ENCODE results near the gene S100A5. TPM values are rescaled to one million over a fixed set of nuclear protein-coding genes. Genes with fewer than 3 reads are reported as not detected.

The S100A5 gene
- total and polyA plus RNA-seq, 2 of the 8 experiments (the other 6 are each of a cell fraction or from before 2014, with no cell fraction given) = not detected

GRCh38 chr1:153538315-153538821 lies 2.4 kb downstream of the S100A5 start (continued):
- TF ChIP-seq MAFK (IDR thresholded peaks at IDR 0.05; ENCODE audit: low read depth, low read length) (no peak), ASH2L (IDR thresholded peaks at IDR 0.05; ENCODE audit: low read length) (no peak), SP4 (IDR thresholded peaks at IDR 0.05; ENCODE audit: low read length) (no peak), TAF1 (IDR thresholded peaks at IDR 0.05; ENCODE audit: low read depth, low read length) (0 out of 2 replicates have a peak, but pooled peaks have one; percentile 32), BRCA1 (IDR thresholded peaks at IDR 0.05; ENCODE audit: low read depth, low read length) (no peak), POU5F1 (IDR thresholded peaks at IDR 0.05; ENCODE audit: low read depth, low read length) (no peak), SAP30 (IDR thresholded peaks at IDR 0.05; ENCODE audit: insufficient read depth, insufficient replicate concordance, low read length) (no peak), CEBPB (IDR thresholded peaks at IDR 0.05; ENCODE audit: low read depth, low read length) (no peak), BCL11A (IDR thresholded peaks at IDR 0.05; ENCODE audit: low read depth in 2 of 2, low read length in 2 of 2) (no peak), HDAC6 (IDR thresholded peaks at IDR 0.05; ENCODE audit: low read depth, low read length) (no peak), RFX5 (IDR thresholded peaks at IDR 0.05; ENCODE audit: borderline replicate concordance, low read depth, low read length) (no peak)
- TF ChIP-seq, protein P1, sequence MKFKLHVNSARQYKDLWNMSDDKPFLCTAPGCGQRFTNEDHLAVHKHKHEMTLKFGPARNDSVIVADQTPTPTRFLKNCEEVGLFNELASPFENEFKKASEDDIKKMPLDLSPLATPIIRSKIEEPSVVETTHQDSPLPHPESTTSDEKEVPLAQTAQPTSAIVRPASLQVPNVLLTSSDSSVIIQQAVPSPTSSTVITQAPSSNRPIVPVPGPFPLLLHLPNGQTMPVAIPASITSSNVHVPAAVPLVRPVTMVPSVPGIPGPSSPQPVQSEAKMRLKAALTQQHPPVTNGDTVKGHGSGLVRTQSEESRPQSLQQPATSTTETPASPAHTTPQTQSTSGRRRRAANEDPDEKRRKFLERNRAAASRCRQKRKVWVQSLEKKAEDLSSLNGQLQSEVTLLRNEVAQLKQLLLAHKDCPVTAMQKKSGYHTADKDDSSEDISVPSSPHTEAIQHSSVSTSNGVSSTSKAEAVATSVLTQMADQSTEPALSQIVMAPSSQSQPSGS (IDR thresholded peaks at IDR 0.05; ENCODE audit: low read length) = no peak
- TF ChIP-seq, protein P2, sequence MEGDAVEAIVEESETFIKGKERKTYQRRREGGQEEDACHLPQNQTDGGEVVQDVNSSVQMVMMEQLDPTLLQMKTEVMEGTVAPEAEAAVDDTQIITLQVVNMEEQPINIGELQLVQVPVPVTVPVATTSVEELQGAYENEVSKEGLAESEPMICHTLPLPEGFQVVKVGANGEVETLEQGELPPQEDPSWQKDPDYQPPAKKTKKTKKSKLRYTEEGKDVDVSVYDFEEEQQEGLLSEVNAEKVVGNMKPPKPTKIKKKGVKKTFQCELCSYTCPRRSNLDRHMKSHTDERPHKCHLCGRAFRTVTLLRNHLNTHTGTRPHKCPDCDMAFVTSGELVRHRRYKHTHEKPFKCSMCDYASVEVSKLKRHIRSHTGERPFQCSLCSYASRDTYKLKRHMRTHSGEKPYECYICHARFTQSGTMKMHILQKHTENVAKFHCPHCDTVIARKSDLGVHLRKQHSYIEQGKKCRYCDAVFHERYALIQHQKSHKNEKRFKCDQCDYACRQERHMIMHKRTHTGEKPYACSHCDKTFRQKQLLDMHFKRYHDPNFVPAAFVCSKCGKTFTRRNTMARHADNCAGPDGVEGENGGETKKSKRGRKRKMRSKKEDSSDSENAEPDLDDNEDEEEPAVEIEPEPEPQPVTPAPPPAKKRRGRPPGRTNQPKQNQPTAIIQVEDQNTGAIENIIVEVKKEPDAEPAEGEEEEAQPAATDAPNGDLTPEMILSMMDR (IDR thresholded peaks at IDR 0.05; ENCODE audit: control extremely low read depth in 1 of 3, insufficient read depth in 1 of 3, low read depth in 1 of 3, low read length in 3 of 3) = peak in 2 of 3 experiments; percentile 20 to 33; a peak in 2 of 4 replicates

All from H1 (cell line).